GM19397 (cell line): ENCODE results near the gene TMEM154.

Experiments
- ATAC-seq: cut with Tn5 transposase; IDR thresholded peaks from one replicate; pipeline ENCODE4 v1.9.1; 2021; ENCODE audit warnings: mild to moderate bottlenecking, moderate library complexity; ENCODE audit not compliant: unreplicated experiment

TMEM154 gene

DNA sequence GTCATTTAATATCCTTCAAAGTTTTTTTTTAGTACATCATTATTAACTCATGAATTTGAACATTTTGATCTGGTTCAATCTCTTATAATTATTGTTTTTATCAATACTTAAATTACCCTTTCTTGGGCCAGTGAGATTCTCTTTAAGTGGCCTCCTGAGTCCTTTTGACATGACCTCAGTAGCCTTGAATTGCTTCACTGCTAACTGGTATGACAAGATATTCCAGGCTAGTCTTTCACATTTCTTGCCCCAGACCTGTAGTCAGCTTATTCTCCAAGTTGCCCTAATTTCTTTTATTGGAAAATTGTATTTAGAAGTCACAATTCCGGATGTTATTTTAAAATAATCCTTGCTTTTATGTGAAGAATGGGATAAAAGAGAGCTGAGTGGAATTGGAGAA is 108.5 kb downstream of the TMEM154 start:
- no peak for ATAC-seq
